NCI-H187 (cell line): ENCODE measurements around the gene CLSTN3.

Source experiments
- DNase-seq, 2 experiments: peaks; one replicate each; lab custom pipeline; 2025; lab: John Stamatoyannopoulos, UW

Gene CLSTN3

DNA sequence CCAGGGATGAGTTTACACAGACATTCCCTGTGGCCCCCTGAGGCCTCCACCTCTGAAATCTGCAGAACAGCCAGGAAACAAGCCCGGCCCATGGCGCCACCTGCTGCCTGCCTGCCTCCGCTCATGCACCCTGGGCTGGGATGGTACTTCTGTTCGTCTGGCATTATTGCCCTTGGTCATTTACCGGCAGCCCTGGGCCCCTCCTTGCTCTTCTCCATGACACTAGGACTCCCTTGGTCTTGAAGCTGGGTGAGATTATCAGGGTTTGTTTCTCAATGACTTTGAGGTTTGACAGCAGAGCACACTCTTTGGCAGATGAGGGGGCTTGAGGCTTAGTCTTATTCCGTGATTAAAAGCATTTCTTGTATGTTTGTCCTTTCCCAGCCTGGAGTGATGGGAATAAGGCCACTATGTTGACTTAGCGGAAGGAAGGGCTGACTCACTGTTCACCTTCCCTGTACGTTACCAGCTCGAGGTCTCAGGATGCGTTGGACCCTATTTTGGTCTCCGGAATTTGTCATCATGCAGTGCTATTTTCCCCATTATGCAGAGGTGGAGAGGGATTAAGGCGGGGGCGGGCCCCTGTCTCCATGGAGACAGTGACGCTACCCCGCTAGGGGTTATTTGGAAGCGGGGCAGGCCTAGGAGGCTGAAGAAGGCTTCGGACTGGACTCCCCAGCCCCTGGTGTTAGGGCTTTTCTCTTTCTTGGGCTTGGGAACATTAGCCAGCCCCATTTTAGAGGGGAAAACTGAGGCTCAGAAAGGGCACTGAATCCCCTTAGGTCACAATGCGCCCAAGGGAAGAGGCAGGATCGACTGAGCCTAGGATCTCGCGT lies 58.6 kb downstream of the CLSTN3 start:
- peak; percentile 25 to 45 for DNase-seq

DNA sequence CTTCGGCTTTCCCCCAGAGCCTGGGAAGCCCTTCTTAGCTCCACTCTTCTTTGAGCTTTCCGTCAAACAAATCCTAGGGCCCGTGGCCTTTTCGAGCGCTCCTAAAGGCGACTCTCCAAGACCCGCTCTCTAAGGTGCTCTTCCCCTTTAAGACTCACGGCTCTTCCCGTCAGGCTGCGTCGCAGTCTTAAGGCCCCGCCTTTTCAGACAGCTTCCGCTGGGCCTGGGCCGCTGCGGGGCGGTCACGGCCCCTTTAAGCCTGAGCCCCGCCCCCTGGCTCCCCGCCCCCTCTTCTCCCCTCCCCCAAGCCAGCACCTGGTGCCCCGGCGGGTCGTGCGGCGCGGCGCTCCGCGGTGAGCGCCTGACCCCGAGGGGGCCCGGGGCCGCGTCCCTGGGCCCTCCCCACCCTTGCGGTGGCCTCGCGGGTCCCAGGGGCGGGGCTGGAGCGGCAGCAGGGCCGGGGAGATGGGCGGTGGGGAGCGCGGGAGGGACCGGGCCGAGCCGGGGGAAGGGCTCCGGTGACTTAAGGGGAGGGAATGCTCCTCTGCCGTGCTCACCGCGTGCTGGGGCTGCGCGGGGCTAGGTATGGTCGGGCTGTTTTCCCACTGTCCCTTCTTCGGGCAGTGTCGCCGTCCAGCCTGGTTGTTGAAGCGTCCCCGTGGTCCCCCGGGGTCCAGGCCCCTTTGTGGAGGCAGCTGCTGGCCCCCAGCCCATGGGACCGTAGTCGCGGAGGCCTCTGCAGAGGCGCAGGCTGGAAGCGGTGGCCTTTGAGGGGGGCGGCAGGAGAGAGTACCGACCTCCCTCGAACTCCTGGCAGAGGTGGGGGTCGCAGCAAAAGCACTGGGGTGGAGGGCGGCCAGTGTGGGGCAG lies 59.5 kb downstream of the CLSTN3 start, which contains the start of gene PEX5:
Gene PEX5 (plus strand): TSS at position 289 of the 870 bp plus-strand sequence. CDS start 692 bp downstream, outside the sequence.
- peak; percentile 85 to 90 for DNase-seq

DNA sequence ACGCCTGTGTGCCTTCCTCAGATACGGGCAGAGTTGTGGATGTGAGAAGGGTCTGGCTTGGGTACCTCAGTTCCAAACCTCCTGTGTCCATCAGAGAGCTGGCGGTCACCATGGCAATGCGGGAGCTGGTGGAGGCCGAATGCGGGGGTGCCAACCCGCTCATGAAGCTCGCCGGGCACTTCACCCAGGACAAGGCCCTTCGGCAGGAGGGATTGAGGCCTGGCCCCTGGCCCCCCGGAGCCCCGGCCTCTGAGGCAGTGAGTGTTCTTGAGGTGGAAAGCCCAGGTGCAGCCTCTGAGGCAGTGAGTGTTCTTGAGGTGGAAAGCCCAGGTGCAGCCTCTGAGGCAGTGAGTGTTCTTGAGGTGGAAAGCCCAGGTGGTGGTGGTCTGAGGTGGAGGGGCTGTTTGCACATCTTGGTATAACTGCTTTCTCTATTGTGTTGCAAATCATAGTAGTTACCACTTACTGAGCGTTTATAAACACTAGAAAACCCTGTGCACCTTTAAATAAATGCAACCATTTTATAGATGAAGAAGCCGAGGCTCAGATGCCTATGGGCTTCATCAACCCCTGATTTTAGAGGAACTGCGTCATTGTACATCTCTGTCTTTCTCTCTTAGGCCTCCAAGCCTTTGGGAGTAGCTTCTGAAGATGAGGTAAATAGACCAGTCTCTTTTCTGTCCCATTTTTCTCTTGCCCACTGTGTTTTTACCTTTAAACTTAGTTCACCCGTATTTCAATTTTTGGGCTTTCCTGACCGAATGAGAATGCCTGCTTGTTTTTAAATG lies 60.3 kb downstream of the CLSTN3 start:
- DNase-seq: peak; percentile 35 to 36

DNA sequence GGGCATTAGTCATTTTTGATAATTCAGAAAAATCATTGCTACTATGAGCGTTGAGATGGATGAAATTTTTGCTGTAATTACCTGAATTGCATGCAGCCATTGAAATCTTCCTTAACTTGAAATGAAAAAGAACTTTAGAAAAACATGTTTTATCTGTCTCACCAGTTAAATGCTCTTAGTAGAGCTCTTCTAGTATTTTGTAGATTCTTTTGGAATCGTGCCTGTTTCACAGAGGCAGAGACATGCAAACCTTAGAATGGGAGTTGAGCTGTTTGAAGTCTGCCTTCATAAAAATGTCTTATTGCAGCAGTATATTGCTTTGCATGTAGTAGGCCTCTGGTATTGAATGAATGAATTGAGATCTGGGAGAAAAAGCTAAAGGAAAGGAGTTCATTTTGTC lies 63.5 kb downstream of the CLSTN3 start:
- DNase-seq: no peak

DNA sequence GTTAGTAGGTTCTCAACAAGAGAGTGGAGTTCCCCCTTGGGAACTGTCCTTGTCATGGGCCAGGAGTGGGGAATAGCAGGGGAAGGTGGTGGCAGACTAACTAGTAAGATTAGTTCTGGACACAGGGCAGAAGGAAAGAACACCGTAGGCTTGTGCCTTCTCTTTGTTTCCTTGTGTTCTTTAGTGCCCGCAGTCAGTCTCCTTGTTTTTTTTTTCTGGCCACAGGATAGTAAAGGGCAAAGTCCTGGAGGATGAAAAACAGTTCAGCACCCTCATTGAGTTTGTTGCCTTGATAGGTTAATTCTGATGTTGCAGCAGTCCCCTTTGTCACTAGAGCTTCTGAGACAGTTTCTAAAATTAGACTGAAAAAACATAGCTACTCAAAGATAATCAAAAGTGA lies 67.7 kb downstream of the CLSTN3 start:
- DNase-seq: no peak

DNA sequence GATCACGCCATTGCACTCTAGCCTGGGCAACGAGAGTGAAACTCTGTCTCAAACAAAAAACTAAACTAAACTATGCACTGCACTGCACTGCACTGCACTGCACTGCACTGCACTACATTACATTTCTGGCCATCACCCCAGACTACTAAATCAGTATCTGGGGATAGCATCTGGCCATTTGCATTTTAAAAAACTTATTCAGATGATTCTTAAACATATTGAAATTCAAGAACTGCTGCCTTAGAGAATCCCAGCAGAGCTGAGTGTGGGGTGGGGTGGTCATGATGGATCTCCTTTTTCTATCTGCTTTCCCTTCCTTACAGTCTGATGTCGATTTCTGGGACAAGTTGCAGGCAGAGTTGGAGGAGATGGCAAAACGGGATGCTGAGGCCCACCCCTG lies 72.9 kb downstream of the CLSTN3 start:
- no peak for DNase-seq

DNA sequence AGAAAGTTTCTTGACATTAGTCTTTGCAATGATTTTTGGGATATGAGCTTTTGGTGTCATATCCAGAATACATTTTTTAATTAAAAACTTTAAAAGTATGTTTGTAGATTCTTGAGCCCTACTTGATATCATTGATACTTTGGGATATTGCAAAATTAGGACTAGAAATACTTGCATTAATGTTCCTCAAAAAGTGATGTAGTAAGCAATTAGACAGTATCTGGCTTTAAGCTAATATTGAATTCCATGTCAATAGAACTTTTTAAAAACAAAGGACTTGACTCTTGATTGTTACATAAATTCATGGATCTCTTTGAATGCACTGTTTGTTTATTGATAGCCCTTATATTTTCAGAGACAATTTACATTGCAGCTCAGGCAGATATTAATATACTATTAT lies 74.9 kb downstream of the CLSTN3 start:
- DNase-seq: no peak

DNA sequence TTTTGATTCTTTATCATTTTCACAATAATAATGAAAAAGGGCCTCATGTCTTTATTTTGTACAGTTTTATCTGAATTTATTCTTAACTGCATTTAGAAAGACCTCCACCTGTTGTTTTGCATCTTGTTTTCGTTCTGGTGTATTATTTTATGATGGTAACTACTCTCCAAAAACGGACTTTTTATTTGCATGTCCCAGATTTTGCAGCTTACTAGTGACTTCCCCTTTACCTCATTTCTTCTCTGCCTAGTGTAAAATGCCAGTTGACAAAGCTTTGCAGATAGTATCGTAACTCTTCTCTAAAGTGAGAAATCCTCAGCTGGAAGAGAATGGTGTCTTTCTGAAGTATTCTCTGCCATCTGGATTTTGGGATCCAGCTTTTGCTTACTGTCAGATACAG lies 76.5 kb downstream of the CLSTN3 start:
- no peak for DNase-seq

DNA sequence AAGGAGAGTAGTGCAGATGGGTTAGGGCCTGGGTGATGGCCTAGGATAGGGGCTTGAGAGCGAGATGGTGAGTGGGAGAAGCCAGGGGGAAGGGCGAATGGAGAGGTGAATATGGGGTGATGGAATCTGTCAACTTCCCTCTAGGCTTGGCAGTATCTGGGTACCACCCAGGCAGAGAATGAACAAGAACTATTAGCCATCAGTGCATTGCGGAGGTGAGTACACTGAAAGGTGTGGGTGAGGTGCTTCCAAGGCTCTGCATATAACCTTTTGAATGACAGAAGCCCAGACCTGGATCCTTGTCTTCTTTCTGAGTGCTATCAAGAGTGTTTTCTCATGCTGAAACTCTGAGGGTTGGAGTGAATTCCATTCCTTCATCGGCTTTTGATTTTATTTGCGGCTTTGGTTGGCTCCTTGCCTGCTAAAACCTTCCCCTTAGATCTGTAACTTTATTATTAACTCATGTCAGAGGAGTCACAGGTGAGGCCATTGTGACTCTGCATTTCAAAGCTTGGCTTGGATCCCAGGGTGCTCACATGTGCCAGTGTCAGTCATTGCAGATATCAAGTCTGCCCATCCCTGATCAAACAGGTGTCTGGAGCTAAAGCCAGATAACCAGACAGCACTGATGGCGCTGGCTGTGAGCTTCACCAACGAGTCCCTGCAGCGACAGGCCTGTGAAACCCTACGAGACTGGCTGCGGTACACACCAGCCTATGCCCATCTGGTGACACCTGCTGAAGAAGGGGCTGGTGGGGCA lies 77.9 kb downstream of the CLSTN3 start:
- DNase-seq: no peak
